ENCODE data around the gene NKIRAS1.
"Not testable (repeated sequence)": the region's sequence is repeated elsewhere in the genome, so short reads cannot be mapped to it uniquely, and the experiment has no call there.

Gene NKIRAS1

GRCh38 chr3:23904545-23904944 lies 12.2 kb downstream of the NKIRAS1 start:
- DNase-seq (ENCODE audit: low read depth) = no peak

- DNase-seq (ENCODE audit: low read depth) = no peak
Observed at GRCh38 chr3:23900744-23901143, 16.0 kb downstream of the NKIRAS1 start.

GRCh38 chr3:23895181-23895580 lies 21.6 kb downstream of the NKIRAS1 start:
- DNase-seq (ENCODE audit: low read depth) = no peak

- DNase-seq (ENCODE audit: low read depth) = no peak
Observed at GRCh38 chr3:23894254-23895061, 22.3 kb downstream of the NKIRAS1 start.

- DNase-seq (ENCODE audit: low read depth) = no peak
Observed at GRCh38 chr3:23889950-23890349, 26.8 kb downstream of the NKIRAS1 start.

GRCh38 chr3:23889386-23889785 lies 27.4 kb downstream of the NKIRAS1 start:
- DNase-seq (ENCODE audit: low read depth) = no peak

- no peak for DNase-seq (ENCODE audit: low read depth)
Observed at GRCh38 chr3:23888617-23889228, 28.1 kb downstream of the NKIRAS1 start.

GRCh38 chr3:23886311-23886710 lies 30.5 kb downstream of the NKIRAS1 start:
- DNase-seq (ENCODE audit: low read depth) = no peak

- DNase-seq (ENCODE audit: low read depth) = no peak
Observed at GRCh38 chr3:23885210-23885609, 31.6 kb downstream of the NKIRAS1 start.

GRCh38 chr3:23884481-23884880 lies 32.3 kb downstream of the NKIRAS1 start:
- no peak for DNase-seq (ENCODE audit: low read depth)

GRCh38 chr3:23882487-23882918 lies 34.3 kb downstream of the NKIRAS1 start:
- DNase-seq (ENCODE audit: low read depth) = no peak

- not testable (repeated sequence) for DNase-seq (ENCODE audit: low read depth)
Observed at GRCh38 chr3:23881993-23882392, 34.8 kb downstream of the NKIRAS1 start.

GRCh38 chr3:23880703-23881339 lies 36.0 kb downstream of the NKIRAS1 start:
- DNase-seq (ENCODE audit: low read depth) = no peak

- DNase-seq (ENCODE audit: low read depth) = no peak
Observed at GRCh38 chr3:23879485-23879884, 37.3 kb downstream of the NKIRAS1 start.

GRCh38 chr3:23877329-23877980 lies 39.3 kb downstream of the NKIRAS1 start:
- DNase-seq (ENCODE audit: low read depth) = no peak

- DNase-seq (ENCODE audit: low read depth) = no peak
Observed at GRCh38 chr3:23876923-23877322, 39.9 kb downstream of the NKIRAS1 start.

- DNase-seq (ENCODE audit: low read depth) = no peak
Observed at GRCh38 chr3:23875113-23875725, 41.6 kb downstream of the NKIRAS1 start.

GRCh38 chr3:23874359-23875112 lies 42.3 kb downstream of the NKIRAS1 start:
- no peak for DNase-seq (ENCODE audit: low read depth)

- no peak for DNase-seq (ENCODE audit: low read depth)
Observed at GRCh38 chr3:23873941-23874340, 42.8 kb downstream of the NKIRAS1 start.

GRCh38 chr3:23872330-23872729 lies 44.5 kb downstream of the NKIRAS1 start:
- DNase-seq (ENCODE audit: low read depth) = no peak

GRCh38 chr3:23871361-23871760 lies 45.4 kb downstream of the NKIRAS1 start:
- not testable (repeated sequence) for DNase-seq (ENCODE audit: low read depth)
